T-cell (primary cell): ENCODE results near the gene ANO10. TPM values are rescaled to one million over a fixed set of nuclear protein-coding genes. Genes with fewer than 3 reads are reported as not detected.

Experiments
- ATAC-seq, 4 experiments: fragments of 200-7000 bp in 3 of 4; fragments of 150-1000 bp in 1 of 4; cut with Tn5 transposase; replicated peaks in 1 of 4; 1 replicate in 3 of 4; 2 replicates in 1 of 4; pipeline ENCODE4 v1.10.0; 2021; ENCODE audit warnings: moderate library complexity in 3 of 4, mild to moderate bottlenecking in 2 of 4, moderate number of reproducible peaks in 1 of 4
- CTCF ChIA-PET, 2 donors: fragments of 300-600 bp; sonication (Branson Sonifier 250); formaldehyde crosslinking; loops; one replicate each; lab custom pipeline; 2022; ENCODE audit warnings: antibody characterized with exemption in 2 of 2; lab: Charles Lee
- POLR2A ChIA-PET, 2 donors: fragments of 300-600 bp; sonication (Branson Sonifier 250); formaldehyde crosslinking; loops; one replicate each; lab custom pipeline; 2022; ENCODE audit warnings: antibody characterized with exemption in 2 of 2; lab: Charles Lee
- DNase-seq, 35 experiments: peaks; one replicate each; pipeline versions ENCODE4 v3.0.0 to v3.0.0-alpha.2; 2013 to 2023
- H3K27ac ChIP-seq: one replicate; pipeline ENCODE4 v1.5.1; 2013; ENCODE audit warnings: low read length
- H3K27me3 ChIP-seq, 2 experiments: replicated peaks in 1 of 2; 1 replicate in 1 of 2; 2 replicates in 1 of 2; pipeline versions ENCODE4 v1.6.1 to v1.7.0; 2013; ENCODE audit warnings: low read length in 1 of 2, mixed read lengths in 1 of 2; ENCODE audit not compliant: control insufficient read depth in 2 of 2, insufficient read depth in 2 of 2; ENCODE audit errors: extremely low read depth in 1 of 2
- H3K36me3 ChIP-seq, 2 donors: 1 replicate in 1 of 2; 2 replicates in 1 of 2; pipeline versions ENCODE4 v1.6.1 to v1.7.0; 2013; ENCODE audit warnings: low read length in 1 of 2; ENCODE audit not compliant: control insufficient read depth in 2 of 2, insufficient read depth in 1 of 2; ENCODE audit errors: extremely low read depth in 1 of 2
- H3K4me1 ChIP-seq, 2 experiments: 1 replicate in 1 of 2; 2 replicates in 1 of 2; pipeline versions ENCODE4 v1.6.1 to v1.7.0; 2013; ENCODE audit warnings: low read length in 2 of 2, mixed read lengths in 1 of 2; ENCODE audit not compliant: insufficient read depth in 2 of 2, control insufficient read depth in 1 of 2; ENCODE audit errors: extremely low read depth in 1 of 2
- H3K4me3 ChIP-seq, 2 donors: 1 replicate in 1 of 2; 2 replicates in 1 of 2; pipeline versions ENCODE4 v1.5.1 to v1.7.0; 2013; ENCODE audit warnings: mild to moderate bottlenecking in 2 of 2, low read length in 1 of 2, moderate library complexity in 1 of 2; ENCODE audit not compliant: control insufficient read depth in 1 of 2; ENCODE audit errors: extremely low read depth in 1 of 2
- H3K9me3 ChIP-seq: 2 replicates; pipeline ENCODE4 v1.7.0; 2013
- H3K27ac Mint-ChIP-seq, 2 donors: one replicate each; pipeline ENCODE4 v1.8.0; 2020 to 2021; ENCODE audit warnings: mild to moderate bottlenecking in 2 of 2, mixed read lengths in 2 of 2
- H3K27me3 Mint-ChIP-seq, 2 donors: one replicate each; pipeline ENCODE4 v1.8.0; 2021 to 2022; ENCODE audit warnings: mixed read lengths in 2 of 2
- H3K36me3 Mint-ChIP-seq: one replicate; pipeline ENCODE4 v1.8.0; 2021; ENCODE audit warnings: mixed read lengths
- H3K4me1 Mint-ChIP-seq, 3 donors: one replicate each; pipeline ENCODE4 v1.8.0; 2020 to 2022; ENCODE audit warnings: mixed read lengths in 3 of 3, mild to moderate bottlenecking in 1 of 3
- H3K4me3 Mint-ChIP-seq, 3 donors: one replicate each; pipeline ENCODE4 v1.8.0; 2020 to 2022; ENCODE audit warnings: mild to moderate bottlenecking in 3 of 3, mixed read lengths in 3 of 3, moderate library complexity in 3 of 3
- H3K9me3 Mint-ChIP-seq, 3 donors: one replicate each; pipeline ENCODE4 v1.8.0; 2020 to 2022; ENCODE audit warnings: mixed read lengths in 3 of 3
- WGBS: methylation state at CpG from one replicate; pipeline ENCODE4 v1.1.5; 2013; ENCODE audit warnings: missing lambda C conversion rate; ENCODE audit not compliant: insufficient coverage; 5-methylcytosine and 5-hydroxymethylcytosine counted together
- total RNA-seq, 35 experiments: library from RNA in 6 of 35; stranded (reverse) in 6 of 35; fragments of 120-200 nt in 1 of 35; gene quantifications; one replicate each; pipeline versions ENCODE4 v1.2.1 to v1.2.4 and lab custom pipeline; 2013 to 2026

The ANO10 gene
- total RNA-seq, 5 donors from 2014 or later (not counting 1 experiment from before 2014, with no cell fraction given), result 8.4 to 12.3 (median 9.4) TPM

GRCh38 chr3:43434431-43434830 lies 187.4 kb downstream of the ANO10 start:
- ATAC-seq, result no peak

GRCh38 chr3:43432462-43432861 lies 189.3 kb downstream of the ANO10 start:
- WGBS, result 100% methylated on average over 1 of the region's 2 CpGs
- CTCF ChIA-PET, result no interaction called here
- no peaks in the 10 kb centered on the region for H3K9me3 Mint-ChIP-seq

More at GRCh38 chr3:43434431-43434830, 187.4 kb downstream of the ANO10 start:
- DNase-seq, result no peak
- no peaks in the 10 kb centered on the region for H3K4me1 Mint-ChIP-seq
- H3K36me3 Mint-ChIP-seq, result peaks cover 27% of the 10 kb centered on the region
- no peak overlapping the region for H3K4me3 ChIP-seq
- CTCF ChIA-PET, result no interaction called here
- no peaks in the 10 kb centered on the region for H3K27me3 ChIP-seq
- peaks cover 0 to 8% (median 6%) of the 10 kb centered on the region in 3 donors for H3K9me3 Mint-ChIP-seq
- H3K27me3 Mint-ChIP-seq, result no peaks in the 10 kb centered on the region
- peaks cover 2% of the 10 kb centered on the region for H3K9me3 ChIP-seq
- WGBS, result no CpG with 5 or more reads among the region's 2 CpGs
- H3K4me3 Mint-ChIP-seq, result no peak overlapping the region
- no peak overlapping the region for H3K27ac Mint-ChIP-seq
- POLR2A ChIA-PET, result no interaction called here
- no peaks in the 10 kb centered on the region for H3K4me1 ChIP-seq
- H3K36me3 ChIP-seq, result no peaks in the 10 kb centered on the region
- H3K27ac ChIP-seq, result no peak overlapping the region

GRCh38 chr3:43426388-43426787 lies 195.4 kb downstream of the ANO10 start:
- H3K9me3 ChIP-seq, result no peaks in the 10 kb centered on the region
- H3K27ac ChIP-seq, result no peak overlapping the region
- no CpG with 5 or more reads among the region's 1 CpG for WGBS
- H3K4me3 ChIP-seq, result no peak overlapping the region
- DNase-seq (no peak), ATAC-seq (no peak)
- H3K36me3 Mint-ChIP-seq, result peaks cover 18% of the 10 kb centered on the region
- H3K27me3 Mint-ChIP-seq, result no peaks in the 10 kb centered on the region
- ChIA-PET POLR2A (no interaction called here), CTCF (no interaction called here)
- no peaks in the 10 kb centered on the region for H3K4me1 Mint-ChIP-seq
- peaks cover 4 to 12% (median 5%) of the 10 kb centered on the region in 3 donors for H3K9me3 Mint-ChIP-seq
- H3K4me1 ChIP-seq, result no peaks in the 10 kb centered on the region
- H3K4me3 Mint-ChIP-seq, result no peak overlapping the region
- H3K36me3 ChIP-seq, result no peaks in the 10 kb centered on the region
- H3K27ac Mint-ChIP-seq, result no peak overlapping the region
- H3K27me3 ChIP-seq, result no peaks in the 10 kb centered on the region

More at GRCh38 chr3:43432462-43432861, 189.3 kb downstream of the ANO10 start:
- Histone ChIP-seq H3K4me3 (no peak overlapping the region), H3K27me3 (no peaks in the 10 kb centered on the region), H3K4me1 (no peaks in the 10 kb centered on the region), H3K36me3 (no peaks in the 10 kb centered on the region), H3K27ac (no peak overlapping the region), H3K9me3 (no peaks in the 10 kb centered on the region)
- Mint-ChIP-seq H3K27me3 (no peaks in the 10 kb centered on the region), H3K4me1 (no peaks in the 10 kb centered on the region), H3K4me3 (no peak overlapping the region), H3K27ac (no peak overlapping the region), H3K36me3 (peaks cover 17% of the 10 kb centered on the region)
- ATAC-seq, result no peak
- POLR2A ChIA-PET, result no interaction called here
- DNase-seq, result no peak

DNA sequence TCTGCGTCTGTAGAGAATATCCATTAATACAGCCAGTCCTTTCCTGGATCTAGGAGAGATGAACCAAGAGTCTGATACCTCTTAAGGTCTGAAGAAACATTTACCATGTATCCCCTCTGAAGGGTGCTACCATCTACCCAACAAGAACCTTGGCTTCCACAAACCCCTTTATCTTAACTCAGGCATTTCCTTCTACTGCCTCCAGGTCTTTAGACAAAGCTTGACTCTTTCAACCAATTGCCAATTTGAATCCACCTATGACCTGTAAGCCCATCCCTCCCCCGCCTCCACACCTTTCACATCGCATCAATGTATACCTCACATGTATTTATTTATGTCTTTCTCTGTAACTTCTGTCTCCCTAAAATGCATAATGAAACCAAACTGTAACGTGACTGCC lies 196.0 kb downstream of the ANO10 start:
- Histone ChIP-seq H3K4me1 (no peaks in the 10 kb centered on the region), H3K27me3 (no peaks in the 10 kb centered on the region), H3K9me3 (no peaks in the 10 kb centered on the region), H3K4me3 (no peak overlapping the region), H3K36me3 (no peaks in the 10 kb centered on the region), H3K27ac (no peak overlapping the region)
- 96% methylated on average over 3 of the region's 4 CpGs for WGBS
- ChIA-PET CTCF (no interaction called here), POLR2A (interaction anchor here in 1 of 2 donors (0.6 kb wide), 1 partner anchor 109 kb away, joined by 4 read pairs; no protein-coding TSS in a partner anchor)
- DNase-seq, result no peak
- no peak for ATAC-seq
- peaks cover 16% of the 10 kb centered on the region for H3K36me3 Mint-ChIP-seq
- no peak overlapping the region for H3K27ac Mint-ChIP-seq
- peaks cover 4 to 12% (median 5%) of the 10 kb centered on the region in 3 donors for H3K9me3 Mint-ChIP-seq
- no peaks in the 10 kb centered on the region for H3K4me1 Mint-ChIP-seq
- H3K27me3 Mint-ChIP-seq, result no peaks in the 10 kb centered on the region
- no peak overlapping the region for H3K4me3 Mint-ChIP-seq

GRCh38 chr3:43423639-43424038 lies 198.2 kb downstream of the ANO10 start:
- POLR2A ChIA-PET, result no interaction called here
- Histone ChIP-seq H3K27me3 (no peaks in the 10 kb centered on the region), H3K27ac (no peak overlapping the region), H3K4me3 (no peak overlapping the region), H3K36me3 (no peaks in the 10 kb centered on the region), H3K4me1 (no peaks in the 10 kb centered on the region), H3K9me3 (no peaks in the 10 kb centered on the region)
- DNase-seq (no peak), ATAC-seq (no peak)
- H3K36me3 Mint-ChIP-seq, result peaks cover 16% of the 10 kb centered on the region
- no peak overlapping the region for H3K4me3 Mint-ChIP-seq
- H3K27ac Mint-ChIP-seq, result no peak overlapping the region
- H3K9me3 Mint-ChIP-seq, result peaks cover 4 to 12% (median 5%) of the 10 kb centered on the region in 3 donors
- CTCF ChIA-PET, result no interaction called here
- no peaks in the 10 kb centered on the region for H3K4me1 Mint-ChIP-seq
- H3K27me3 Mint-ChIP-seq, result no peaks in the 10 kb centered on the region
- no CpG with 5 or more reads among the region's 3 CpGs for WGBS

DNA sequence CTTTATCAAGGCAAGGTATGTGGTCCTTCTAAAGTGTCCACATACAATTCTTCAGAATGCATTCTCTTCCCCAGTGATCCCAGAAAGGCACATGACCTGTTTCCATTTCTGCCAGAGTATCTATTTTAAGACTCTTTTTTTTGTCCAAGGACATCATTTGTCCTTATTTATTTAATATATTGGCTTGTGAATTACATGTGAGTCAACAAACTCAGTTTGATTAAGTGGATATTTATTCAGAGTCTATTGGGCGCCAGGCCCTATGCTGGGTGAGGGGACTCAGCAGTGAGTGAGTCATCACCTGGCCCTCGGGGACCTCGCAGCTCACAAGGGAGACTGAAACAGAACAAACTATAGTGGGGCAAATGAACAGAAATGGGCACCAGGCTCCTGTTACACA lies 198.7 kb downstream of the ANO10 start:
- H3K36me3 ChIP-seq, result no peaks in the 10 kb centered on the region
- Mint-ChIP-seq H3K27ac (no peak overlapping the region), H3K27me3 (no peaks in the 10 kb centered on the region), H3K9me3 (peaks cover 4 to 12% (median 5%) of the 10 kb centered on the region in 3 donors), H3K4me3 (no peak overlapping the region), H3K36me3 (peaks cover 16% of the 10 kb centered on the region), H3K4me1 (no peaks in the 10 kb centered on the region)
- no peaks in the 10 kb centered on the region for H3K27me3 ChIP-seq
- no peak overlapping the region for H3K27ac ChIP-seq
- ChIA-PET POLR2A (interaction anchor here (0.6 to 0.7 kb wide), 2 partner anchors 27 to 43 kb away, joined by 3 to 4 read pairs; no protein-coding TSS in a partner anchor), CTCF (interaction anchor here in 1 of 2 donors (0.7 kb wide), 1 partner anchor 77 kb away, joined by 5 read pairs; no protein-coding TSS in a partner anchor)
- H3K9me3 ChIP-seq, result no peaks in the 10 kb centered on the region
- no peak overlapping the region for H3K4me3 ChIP-seq
- no peak for DNase-seq
- WGBS, result 88% methylated on average over 3 of the region's 3 CpGs
- no peaks in the 10 kb centered on the region for H3K4me1 ChIP-seq
- no peak for ATAC-seq
